C4-2B (cell line): ENCODE data around the gene SDK2.

ENCODE experiments used
- H3K27ac ChIP-seq: fragments of 450-650 bp; 2 replicates; pipeline ENCODE4 v1.5.1; 2017
- ZFX ChIP-seq: fragments of 450-650 bp; IDR thresholded peaks from 2 replicates; pipeline ENCODE4 v1.6.1; 2017
- TF ChIP-seq, protein P1 (sequence below): fragments of 450-650 bp; conservative IDR thresholded peaks from 2 replicates; pipeline ENCODE4 v1.5.1; 2017; ENCODE audit warnings: mild to moderate bottlenecking

Gene SDK2

DNA sequence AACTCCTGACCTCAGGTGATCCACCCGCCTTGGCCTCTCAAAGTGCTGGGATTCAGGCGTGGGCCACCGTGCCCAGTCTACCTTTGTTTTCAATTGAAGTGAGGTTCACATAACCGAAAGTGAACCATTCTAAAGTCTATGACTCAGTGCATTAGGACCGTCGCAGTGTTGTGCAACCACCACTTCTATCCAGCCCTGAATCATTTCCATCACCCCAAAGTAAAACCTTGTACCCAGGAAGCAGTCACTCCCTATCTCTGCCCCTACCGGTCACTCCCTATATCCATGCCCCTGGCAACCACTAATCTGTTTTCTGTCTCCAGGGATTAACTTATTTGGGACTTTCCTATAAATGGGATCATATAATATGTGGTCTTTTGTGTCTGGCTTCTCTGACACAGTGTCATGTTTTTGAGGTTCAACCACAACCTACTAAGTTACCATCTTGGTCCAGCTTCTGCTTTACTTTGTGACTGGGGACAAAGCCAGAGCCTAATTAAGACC, 304.1 kb downstream of the SDK2 start:
- H3K27ac ChIP-seq: no peak overlapping the region
- TF ChIP-seq, protein P1, sequence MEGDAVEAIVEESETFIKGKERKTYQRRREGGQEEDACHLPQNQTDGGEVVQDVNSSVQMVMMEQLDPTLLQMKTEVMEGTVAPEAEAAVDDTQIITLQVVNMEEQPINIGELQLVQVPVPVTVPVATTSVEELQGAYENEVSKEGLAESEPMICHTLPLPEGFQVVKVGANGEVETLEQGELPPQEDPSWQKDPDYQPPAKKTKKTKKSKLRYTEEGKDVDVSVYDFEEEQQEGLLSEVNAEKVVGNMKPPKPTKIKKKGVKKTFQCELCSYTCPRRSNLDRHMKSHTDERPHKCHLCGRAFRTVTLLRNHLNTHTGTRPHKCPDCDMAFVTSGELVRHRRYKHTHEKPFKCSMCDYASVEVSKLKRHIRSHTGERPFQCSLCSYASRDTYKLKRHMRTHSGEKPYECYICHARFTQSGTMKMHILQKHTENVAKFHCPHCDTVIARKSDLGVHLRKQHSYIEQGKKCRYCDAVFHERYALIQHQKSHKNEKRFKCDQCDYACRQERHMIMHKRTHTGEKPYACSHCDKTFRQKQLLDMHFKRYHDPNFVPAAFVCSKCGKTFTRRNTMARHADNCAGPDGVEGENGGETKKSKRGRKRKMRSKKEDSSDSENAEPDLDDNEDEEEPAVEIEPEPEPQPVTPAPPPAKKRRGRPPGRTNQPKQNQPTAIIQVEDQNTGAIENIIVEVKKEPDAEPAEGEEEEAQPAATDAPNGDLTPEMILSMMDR: no peak

DNA sequence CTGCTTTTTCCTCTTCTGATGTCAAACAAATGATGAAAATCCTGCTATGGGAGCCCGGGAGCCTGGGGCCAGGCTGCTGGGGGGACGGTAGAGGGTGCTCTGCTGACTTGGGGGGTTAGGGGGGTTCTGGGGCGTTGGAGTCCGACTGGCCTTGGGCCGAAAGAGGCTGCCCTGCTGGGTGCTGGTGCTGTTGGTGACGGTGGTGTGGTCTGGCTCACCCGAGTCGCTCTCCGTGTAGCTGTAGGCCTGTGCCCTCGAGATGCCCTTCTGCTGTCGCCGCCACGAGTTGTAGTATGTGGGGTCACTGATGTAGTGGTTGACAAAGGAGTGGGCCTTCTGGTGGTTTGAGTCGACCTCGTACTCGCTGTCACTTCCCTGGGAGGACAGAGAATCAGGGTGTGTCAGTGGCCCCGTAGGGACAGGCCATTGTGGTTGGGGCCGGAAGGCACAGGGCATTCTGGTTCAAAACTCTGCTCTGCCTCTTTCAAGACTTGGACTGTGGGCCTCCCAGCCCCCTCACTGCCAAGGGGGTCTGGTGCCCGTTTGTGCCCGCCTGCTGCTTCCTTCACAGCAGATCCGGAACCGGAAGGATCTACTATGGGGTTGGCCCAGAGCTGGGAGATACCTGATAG, 305.6 kb downstream of the SDK2 start:
- TF ChIP-seq ZFX: no peak
- TF ChIP-seq, protein P1: no peak
- H3K27ac ChIP-seq: no peak overlapping the region

DNA sequence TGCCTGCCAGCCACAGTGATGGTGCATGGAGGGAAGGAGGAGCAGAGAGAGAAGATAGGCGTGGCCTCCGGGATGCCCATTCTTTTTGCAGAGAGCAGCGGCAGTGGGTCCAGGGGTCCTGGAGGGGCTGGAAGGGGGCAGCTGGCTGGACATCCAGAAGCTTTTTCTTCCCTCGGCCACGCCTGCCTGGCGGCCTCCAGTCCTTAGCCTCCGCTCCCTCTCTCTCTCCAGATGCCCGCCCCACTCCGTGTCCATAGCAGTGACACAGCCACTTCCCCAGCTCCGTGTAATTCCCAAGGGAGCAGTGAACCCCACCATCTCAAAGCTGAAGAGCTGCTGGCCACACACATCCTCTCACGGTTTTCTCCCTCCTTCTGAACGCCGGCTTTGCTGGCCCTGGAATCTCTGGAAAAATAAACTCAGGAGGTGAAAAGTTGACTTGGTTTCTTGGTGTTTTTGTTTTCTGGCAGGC, 306.2 kb downstream of the SDK2 start:
- no peak overlapping the region for H3K27ac ChIP-seq

DNA sequence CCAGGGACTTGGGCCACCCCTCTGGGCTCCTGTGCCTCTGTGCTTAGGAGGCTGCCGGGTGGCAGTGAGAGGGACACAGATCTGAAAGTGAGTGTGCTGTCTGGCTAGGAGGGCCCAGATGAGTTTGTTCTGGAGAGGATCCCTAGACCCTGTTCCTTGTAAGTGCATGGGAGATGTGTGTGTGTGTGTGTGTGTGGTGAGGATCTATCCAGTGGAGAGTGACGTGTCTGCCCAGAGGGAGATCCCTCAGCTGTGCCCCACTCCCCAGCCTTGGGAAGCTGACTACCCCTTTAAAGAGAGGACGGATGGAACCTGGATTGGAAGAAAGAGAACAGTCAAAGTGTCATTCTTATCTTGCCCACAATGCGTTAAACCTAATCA, 306.9 kb downstream of the SDK2 start:
- H3K27ac ChIP-seq: no peak overlapping the region
- TF ChIP-seq, protein P1: no peak
- no peak for TF ChIP-seq ZFX

More for the DNA sequence above, 306.2 kb downstream of the SDK2 start:
- TF ChIP-seq, protein P1: no peak
- TF ChIP-seq ZFX: no peak

DNA sequence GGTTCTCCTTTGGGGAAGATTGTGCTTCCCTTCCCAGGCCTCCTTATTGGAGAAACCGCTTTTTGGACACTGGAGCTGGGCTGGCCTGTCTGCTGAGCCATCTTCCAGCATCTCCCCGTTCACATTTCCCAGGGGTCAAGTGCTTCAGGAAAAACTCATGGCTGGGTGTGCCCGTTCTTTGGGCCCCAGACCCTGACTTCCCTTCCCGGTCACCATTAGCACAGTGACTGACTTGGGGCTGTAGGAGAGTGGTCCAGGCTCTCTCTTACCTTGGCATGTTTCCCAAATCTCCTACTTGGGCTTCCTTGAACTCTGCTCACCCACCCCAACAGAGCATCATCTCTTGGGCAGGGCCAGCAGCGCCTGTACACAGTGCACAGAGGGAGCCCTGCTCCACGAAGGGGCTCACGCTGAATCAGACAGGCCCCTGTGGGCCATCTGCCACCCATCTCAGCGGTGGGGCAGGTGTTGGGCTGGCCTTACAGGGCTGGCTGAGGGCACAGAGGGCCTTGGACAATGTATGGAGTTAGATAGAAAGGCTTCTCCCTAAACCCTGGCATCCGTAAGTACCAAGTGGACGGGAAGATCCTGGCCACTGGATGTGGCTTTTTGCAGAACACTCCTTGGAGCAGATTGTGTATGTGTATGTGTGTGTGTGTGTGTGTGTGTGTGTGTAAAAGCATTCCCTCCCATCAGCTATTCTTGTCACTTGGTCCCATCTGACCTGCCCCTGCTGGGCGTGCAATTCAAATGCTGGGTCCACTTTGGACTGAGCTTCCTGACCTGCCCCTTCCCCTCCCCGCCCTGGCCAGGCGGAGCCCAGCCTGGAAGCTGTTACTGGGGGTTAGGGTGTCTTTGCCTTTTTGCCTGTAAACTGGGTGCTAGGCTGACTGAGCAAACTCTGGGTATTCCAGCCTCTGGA, 307.6 kb downstream of the SDK2 start:
- H3K27ac ChIP-seq: no peak overlapping the region
- TF ChIP-seq, protein P1: no peak
- TF ChIP-seq ZFX: no peak

DNA sequence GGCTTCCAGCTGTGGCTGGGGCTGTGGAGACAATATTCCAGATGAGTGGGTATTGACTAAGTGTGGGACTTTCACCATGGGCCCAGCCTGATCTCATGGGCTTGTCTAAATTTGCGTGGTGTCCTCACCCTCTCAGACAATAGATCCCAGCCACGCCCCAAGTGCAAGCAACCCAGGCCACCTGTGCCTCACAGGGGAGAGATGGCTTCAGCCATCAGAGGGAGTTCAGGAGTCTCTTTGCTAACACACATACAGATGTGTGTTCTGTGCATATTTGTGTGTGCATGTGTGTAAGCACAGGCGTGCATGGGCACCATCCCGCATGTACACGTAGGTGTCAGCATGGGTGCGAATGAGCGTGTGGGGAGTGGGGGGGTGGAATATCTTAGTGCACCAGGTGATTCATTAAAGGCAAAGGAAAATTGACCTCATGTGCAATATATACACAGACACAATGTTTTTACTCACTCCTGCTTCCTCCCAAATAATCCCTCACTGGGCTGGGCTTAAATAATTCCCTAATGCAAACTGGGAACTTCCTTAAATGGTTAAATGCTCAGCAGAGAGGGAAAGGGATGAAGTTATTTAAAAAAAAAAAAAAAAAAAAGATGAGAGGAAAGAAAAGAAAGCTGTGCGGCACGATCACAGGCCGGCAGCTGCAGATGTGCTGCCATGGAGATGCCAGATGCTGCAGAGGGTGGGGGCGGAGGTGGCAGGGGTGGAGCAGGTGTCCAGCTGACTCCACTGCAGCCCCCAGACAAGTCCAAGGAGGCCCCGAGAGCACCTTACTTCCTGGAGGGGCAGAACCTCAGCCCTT, 308.4 kb downstream of the SDK2 start:
- no peak overlapping the region for H3K27ac ChIP-seq
- TF ChIP-seq, protein P1: no peak
- TF ChIP-seq ZFX: no peak
